Hepatocyte (in vitro differentiated cells): ENCODE data around the gene MYO3B. TPM values are rescaled to one million over a fixed set of nuclear protein-coding genes. Genes with fewer than 3 reads are reported as not detected.

Experiments used
- DNase-seq: peaks from one replicate; pipeline ENCODE4 v3.0.0-alpha.2; 2016; ENCODE audit warnings: low spot score
- H2AFZ ChIP-seq: fragments of 200-600 bp; sonication (generic); 2 replicates; pipeline ENCODE4 v1.6.0; 2016; ENCODE audit warnings: antibody characterized with exemption, mild to moderate bottlenecking
- H3K27ac ChIP-seq: fragments of 200-600 bp; sonication (generic); 2 replicates; pipeline ENCODE4 v1.5.1; 2016; ENCODE audit warnings: mild to moderate bottlenecking
- H3K27me3 ChIP-seq: fragments of 200-600 bp; sonication (generic); 2 replicates; pipeline ENCODE4 v1.6.1; 2016
- H3K36me3 ChIP-seq: fragments of 200-600 bp; sonication (generic); replicated peaks from 2 replicates; pipeline ENCODE4 v1.5.1; 2016; ENCODE audit warnings: low read depth; ENCODE audit not compliant: insufficient read depth
- H3K4me1 ChIP-seq: fragments of 200-600 bp; sonication (generic); 2 replicates; pipeline ENCODE4 v1.5.1; 2016; ENCODE audit warnings: mild to moderate bottlenecking, moderate library complexity; ENCODE audit not compliant: insufficient read depth
- H3K4me2 ChIP-seq: fragments of 200-600 bp; sonication (generic); 2 replicates; pipeline ENCODE4 v1.6.0; 2016
- H3K4me3 ChIP-seq: fragments of 200-600 bp; sonication (generic); 2 replicates; pipeline ENCODE4 v1.5.1; 2016; ENCODE audit warnings: mild to moderate bottlenecking
- H3K79me2 ChIP-seq: fragments of 200-600 bp; sonication (generic); 2 replicates; pipeline ENCODE4 v1.6.0; 2017; ENCODE audit warnings: mild to moderate bottlenecking
- H3K9me2 ChIP-seq: fragments of 200-600 bp; sonication (generic); replicated peaks from 2 replicates; pipeline ENCODE4 v1.6.0; 2017; ENCODE audit warnings: mild to moderate bottlenecking; ENCODE audit not compliant: insufficient read depth
- H3K9me3 ChIP-seq: fragments of 200-600 bp; sonication (generic); 2 replicates; pipeline ENCODE4 v1.5.1; 2016; ENCODE audit warnings: low read depth, mild to moderate bottlenecking
- H4K20me1 ChIP-seq: fragments of 200-600 bp; sonication (generic); 2 replicates; pipeline ENCODE4 v1.6.0; 2016; ENCODE audit warnings: mild to moderate bottlenecking; ENCODE audit not compliant: insufficient read depth, poor library complexity, severe bottlenecking
- EZH2 ChIP-seq: fragments of 200-600 bp; sonication (generic); IDR thresholded peaks from 2 replicates; pipeline ENCODE4 v1.6.1; 2016; ENCODE audit warnings: antibody characterized with exemption, mild to moderate bottlenecking, borderline replicate concordance
- EZH2phosphoT487 ChIP-seq: fragments of 200-600 bp; sonication (generic); IDR thresholded peaks from one replicate; pipeline ENCODE4 v1.6.1; 2018; ENCODE audit warnings: antibody characterized with exemption, mild to moderate bottlenecking, low read depth, moderate library complexity; ENCODE audit not compliant: unreplicated experiment, severe bottlenecking
- WGBS: methylation state at CpG from one replicate; pipeline ENCODE4 v1.1.6; 2016; ENCODE audit warnings: low lambda C conversion rate; ENCODE audit errors: missing lambda C conversion rate; 5-methylcytosine and 5-hydroxymethylcytosine counted together
- polyA plus RNA-seq: library from polyadenylated mRNA; unstranded; fragments of >200 nt; fragmentation: Nextera tagmentation; extraction: Ambion mirVana; gene quantifications from 2 replicates; pipeline ENCODE4 v1.2.1, GENCODE V29; 2016
- total RNA-seq: library from RNA; depleted of rRNA; stranded (reverse); fragments of >200 nt; gene quantifications from 2 replicates; pipeline ENCODE4 v1.2.3, GENCODE V29; 2014
- TF ChIP-seq, protein P1 (sequence below): fragments of 200-600 bp; sonication (generic); IDR thresholded peaks from 2 replicates; pipeline ENCODE4 v1.5.1; 2016; ENCODE audit warnings: antibody characterized with exemption, mild to moderate bottlenecking; ENCODE audit not compliant: poor library complexity

The MYO3B gene
- total and polyA plus RNA-seq, 2 experiments from 2014 or later: 0.63 to 1.1 TPM

GRCh38 chr2:170566138-170566537 lies 388.2 kb downstream of the MYO3B start:
- WGBS: 74% methylated on average over 1 of the region's 1 CpG
- DNase-seq: no peak
- Histone ChIP-seq H3K4me1 (no peaks in the 10 kb centered on the region), H2AFZ (no peak overlapping the region), H3K36me3 (no peaks in the 10 kb centered on the region), H3K4me2 (no peak overlapping the region), H4K20me1 (no peaks in the 10 kb centered on the region), H3K4me3 (no peak overlapping the region), H3K27me3 (no peaks in the 10 kb centered on the region), H3K79me2 (no peaks in the 10 kb centered on the region), H3K9me3 (no peaks in the 10 kb centered on the region), H3K27ac (no peak overlapping the region), H3K9me2 (peaks cover 5% of the 10 kb centered on the region)
- no peak for TF ChIP-seq EZH2phosphoT487
- no peak for TF ChIP-seq EZH2
- TF ChIP-seq, protein P1, sequence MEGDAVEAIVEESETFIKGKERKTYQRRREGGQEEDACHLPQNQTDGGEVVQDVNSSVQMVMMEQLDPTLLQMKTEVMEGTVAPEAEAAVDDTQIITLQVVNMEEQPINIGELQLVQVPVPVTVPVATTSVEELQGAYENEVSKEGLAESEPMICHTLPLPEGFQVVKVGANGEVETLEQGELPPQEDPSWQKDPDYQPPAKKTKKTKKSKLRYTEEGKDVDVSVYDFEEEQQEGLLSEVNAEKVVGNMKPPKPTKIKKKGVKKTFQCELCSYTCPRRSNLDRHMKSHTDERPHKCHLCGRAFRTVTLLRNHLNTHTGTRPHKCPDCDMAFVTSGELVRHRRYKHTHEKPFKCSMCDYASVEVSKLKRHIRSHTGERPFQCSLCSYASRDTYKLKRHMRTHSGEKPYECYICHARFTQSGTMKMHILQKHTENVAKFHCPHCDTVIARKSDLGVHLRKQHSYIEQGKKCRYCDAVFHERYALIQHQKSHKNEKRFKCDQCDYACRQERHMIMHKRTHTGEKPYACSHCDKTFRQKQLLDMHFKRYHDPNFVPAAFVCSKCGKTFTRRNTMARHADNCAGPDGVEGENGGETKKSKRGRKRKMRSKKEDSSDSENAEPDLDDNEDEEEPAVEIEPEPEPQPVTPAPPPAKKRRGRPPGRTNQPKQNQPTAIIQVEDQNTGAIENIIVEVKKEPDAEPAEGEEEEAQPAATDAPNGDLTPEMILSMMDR: no peak

GRCh38 chr2:170567429-170567828 lies 389.5 kb downstream of the MYO3B start:
- no peak overlapping the region for H3K4me2 ChIP-seq
- no peaks in the 10 kb centered on the region for H3K9me3 ChIP-seq
- H3K27ac ChIP-seq: no peak overlapping the region
- H3K9me2 ChIP-seq: peaks cover 5% of the 10 kb centered on the region
- no peaks in the 10 kb centered on the region for H3K79me2 ChIP-seq
- no peak for DNase-seq
- H3K36me3 ChIP-seq: no peaks in the 10 kb centered on the region
- no peaks in the 10 kb centered on the region for H4K20me1 ChIP-seq
- H2AFZ ChIP-seq: no peak overlapping the region
- WGBS: 90% methylated on average over 2 of the region's 2 CpGs
- TF ChIP-seq, protein P1: no peak
- no peak for TF ChIP-seq EZH2phosphoT487
- TF ChIP-seq EZH2: no peak
- no peaks in the 10 kb centered on the region for H3K4me1 ChIP-seq
- no peaks in the 10 kb centered on the region for H3K27me3 ChIP-seq
- no peak overlapping the region for H3K4me3 ChIP-seq

DNA sequence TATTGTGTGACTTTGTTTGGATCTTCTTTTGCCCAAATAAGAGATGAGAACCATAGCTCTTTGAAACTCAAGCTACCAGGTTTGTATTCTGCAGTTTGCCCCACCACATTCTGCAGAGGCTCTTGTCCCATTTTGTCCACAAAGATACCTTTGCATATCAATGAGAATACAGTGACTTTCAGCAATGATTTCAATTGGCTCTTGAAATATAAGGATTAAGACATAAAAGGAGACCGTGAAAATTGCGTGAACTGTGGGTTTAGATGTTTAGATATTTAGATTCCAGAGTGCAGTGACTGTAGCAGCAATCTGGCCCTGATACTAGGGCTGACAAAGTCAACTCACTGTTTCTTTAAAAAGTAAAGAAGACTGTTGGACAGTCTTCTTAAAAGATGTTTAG lies 390.6 kb downstream of the MYO3B start:
- no peak for TF ChIP-seq EZH2phosphoT487
- TF ChIP-seq EZH2: no peak
- TF ChIP-seq, protein P1: no peak
- H3K9me3 ChIP-seq: no peaks in the 10 kb centered on the region
- WGBS: 66% methylated on average over 2 of the region's 2 CpGs
- H3K27me3 ChIP-seq: no peaks in the 10 kb centered on the region
- peaks cover 5% of the 10 kb centered on the region for H3K9me2 ChIP-seq
- H4K20me1 ChIP-seq: no peaks in the 10 kb centered on the region
- no peak for DNase-seq
- H2AFZ ChIP-seq: no peak overlapping the region
- H3K4me3 ChIP-seq: no peak overlapping the region
- no peaks in the 10 kb centered on the region for H3K79me2 ChIP-seq
- no peaks in the 10 kb centered on the region for H3K36me3 ChIP-seq
- H3K4me2 ChIP-seq: no peak overlapping the region
- no peak overlapping the region for H3K27ac ChIP-seq
- H3K4me1 ChIP-seq: no peaks in the 10 kb centered on the region

DNA sequence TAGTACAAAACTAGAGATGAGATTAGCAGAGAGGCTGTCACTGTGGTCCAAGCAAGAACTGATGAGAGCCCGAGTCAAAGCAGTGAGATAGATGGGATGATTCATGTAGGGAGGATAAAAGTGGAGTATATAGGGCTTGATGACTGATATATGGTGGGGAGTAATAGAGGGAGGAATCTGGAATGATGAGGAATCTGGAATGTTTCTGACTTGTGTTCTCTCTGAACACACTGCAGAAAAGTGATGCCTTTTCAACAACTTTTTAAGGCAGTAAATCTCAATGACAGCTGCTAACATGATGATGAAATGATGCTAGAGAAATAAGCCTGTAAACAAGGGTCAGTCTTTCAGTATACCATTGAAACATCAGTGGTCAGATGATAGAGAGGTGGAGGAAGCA lies 393.7 kb downstream of the MYO3B start:
- no peak for TF ChIP-seq EZH2
- TF ChIP-seq, protein P1: no peak
- TF ChIP-seq EZH2phosphoT487: no peak
- DNase-seq: no peak
- H3K9me2 ChIP-seq: no peaks in the 10 kb centered on the region
- no peaks in the 10 kb centered on the region for H3K27me3 ChIP-seq
- no peaks in the 10 kb centered on the region for H3K36me3 ChIP-seq
- no peak overlapping the region for H3K4me3 ChIP-seq
- no peaks in the 10 kb centered on the region for H3K9me3 ChIP-seq
- no peaks in the 10 kb centered on the region for H4K20me1 ChIP-seq
- 68% methylated on average over 1 of the region's 1 CpG for WGBS
- no peak overlapping the region for H2AFZ ChIP-seq
- H3K79me2 ChIP-seq: no peaks in the 10 kb centered on the region
- H3K4me2 ChIP-seq: no peak overlapping the region
- H3K27ac ChIP-seq: no peak overlapping the region
- H3K4me1 ChIP-seq: no peaks in the 10 kb centered on the region
